B cell (primary cell): ENCODE measurements around the gene ART4. TPM values are rescaled to one million over a fixed set of nuclear protein-coding genes. Genes with fewer than 3 reads are reported as not detected.

Source experiments
- ATAC-seq: fragments of 200-7000 bp; cut with Tn5 transposase; one replicate; pipeline ENCODE4 v1.10.0; 2021; ENCODE audit warnings: low read depth, mild to moderate bottlenecking, moderate number of reproducible peaks, moderate library complexity
- CTCF ChIA-PET: fragments of 350-600 bp; sonication (Branson Sonifier 250); formaldehyde crosslinking; loops from one replicate; lab custom pipeline; 2021; ENCODE audit warnings: antibody characterized with exemption, inconsistent platforms; lab: Charles Lee
- POLR2A ChIA-PET: fragments of 350-600 bp; sonication (Branson Sonifier 250); formaldehyde crosslinking; loops from one replicate; lab custom pipeline; 2021; ENCODE audit warnings: antibody characterized with exemption; lab: Charles Lee
- DNase-seq: peaks from one replicate; pipeline ENCODE4 v3.0.0; 2013
- H2AFZ ChIP-seq: 2 replicates; pipeline ENCODE4 v1.6.1; 2012; ENCODE audit warnings: mild to moderate bottlenecking, low read depth, low read length; ENCODE audit not compliant: insufficient read depth, poor library complexity, severe bottlenecking
- H3K27ac ChIP-seq, 2 donors: 1 replicate in 1 of 2; 2 replicates in 1 of 2; pipeline ENCODE4 v1.5.1; 2012 to 2013; ENCODE audit warnings: low read length in 2 of 2, mild to moderate bottlenecking in 2 of 2, moderate library complexity in 1 of 2
- H3K27me3 ChIP-seq, 4 experiments: fragments of 200-600 bp in 1 of 4; sonication (generic) in 1 of 4; replicated peaks in 1 of 4; 1 replicate in 2 of 4; 2 replicates in 2 of 4; pipeline versions ENCODE4 v1.6.1 to v1.7.0; 2013 to 2016; ENCODE audit warnings: low read length in 3 of 4, mild to moderate bottlenecking in 2 of 4, mixed read lengths in 1 of 4, moderate library complexity in 1 of 4; ENCODE audit not compliant: insufficient read depth in 4 of 4, control insufficient read depth in 3 of 4; ENCODE audit errors: control extremely low read depth in 1 of 4
- H3K36me3 ChIP-seq, 2 experiments: replicated peaks in 1 of 2; 1 replicate in 1 of 2; 2 replicates in 1 of 2; pipeline versions ENCODE4 v1.6.1 to v1.7.1; 2013; ENCODE audit warnings: low read length in 1 of 2; ENCODE audit not compliant: insufficient read depth in 2 of 2, control insufficient read depth in 1 of 2; ENCODE audit errors: control extremely low read depth in 1 of 2, extremely low read depth in 1 of 2
- H3K4me1 ChIP-seq, 2 donors: fragments of 200-600 bp in 1 of 2; sonication (generic) in 1 of 2; 1 replicate in 1 of 2; 2 replicates in 1 of 2; pipeline versions ENCODE4 v1.5.1 to v1.6.1; 2013 to 2017; ENCODE audit warnings: low read length in 2 of 2; ENCODE audit not compliant: control insufficient read depth in 2 of 2, insufficient read depth in 2 of 2
- H3K4me2 ChIP-seq: replicated peaks from 2 replicates; pipeline ENCODE3; 2012; ENCODE audit warnings: mild to moderate bottlenecking, low read depth, low read length; ENCODE audit not compliant: poor library complexity, severe bottlenecking
- H3K4me3 ChIP-seq, 5 experiments: fragments of 200-600 bp in 1 of 5; sonication (generic) in 1 of 5; 1 replicate in 3 of 5; 2 replicates in 2 of 5; pipeline versions ENCODE4 v1.5.1 to v1.7.0; 2011 to 2016; ENCODE audit warnings: low read length in 4 of 5, mild to moderate bottlenecking in 4 of 5, low read depth in 2 of 5, control low read depth in 1 of 5, moderate library complexity in 1 of 5; ENCODE audit not compliant: insufficient read depth in 1 of 5; ENCODE audit errors: control extremely low read depth in 1 of 5, extremely low read depth in 1 of 5
- H3K79me2 ChIP-seq: fragments of 200-600 bp; sonication (generic); one replicate; pipeline ENCODE4 v1.6.0; 2016; ENCODE audit warnings: low read length; ENCODE audit not compliant: control insufficient read depth, insufficient read depth
- H3K9ac ChIP-seq: fragments of 200-600 bp; sonication (generic); 2 replicates; pipeline ENCODE4 v1.6.1; 2017; ENCODE audit warnings: mild to moderate bottlenecking, low read length, moderate library complexity
- H3K9me3 ChIP-seq, 3 donors: one replicate each; pipeline versions ENCODE4 v1.6.1 to v1.7.1; 2013; ENCODE audit warnings: low read length in 2 of 3; ENCODE audit not compliant: control insufficient read depth in 2 of 3, insufficient read depth in 1 of 3; ENCODE audit errors: control extremely low read depth in 1 of 3
- H4K20me1 ChIP-seq: 2 replicates; pipeline ENCODE4 v1.6.0; 2012; ENCODE audit warnings: mild to moderate bottlenecking, low read length; ENCODE audit not compliant: insufficient read depth, control insufficient read depth, poor library complexity, severe bottlenecking
- H3K27ac Mint-ChIP-seq: one replicate; pipeline ENCODE4 v1.8.0; 2021; ENCODE audit warnings: mixed read lengths
- H3K27me3 Mint-ChIP-seq: one replicate; pipeline ENCODE4 v1.8.0; 2021; ENCODE audit warnings: mixed read lengths
- H3K4me1 Mint-ChIP-seq: one replicate; pipeline ENCODE4 v1.8.0; 2021; ENCODE audit warnings: mixed read lengths
- H3K4me3 Mint-ChIP-seq: one replicate; pipeline ENCODE4 v1.8.0; 2021; ENCODE audit warnings: mixed read lengths
- H3K9me3 Mint-ChIP-seq: one replicate; pipeline ENCODE4 v1.8.0; 2022; ENCODE audit warnings: mixed read lengths; ENCODE audit not compliant: insufficient read depth
- EZH2 ChIP-seq: IDR thresholded peaks from 2 replicates; pipeline ENCODE4 v1.6.1; 2012; ENCODE audit warnings: borderline replicate concordance, low read depth, mild to moderate bottlenecking, moderate library complexity, low read length; ENCODE audit not compliant: insufficient read depth, poor library complexity, severe bottlenecking
- WGBS: methylation state at CpG from one replicate; pipeline ENCODE4 v1.1.5; 2013; ENCODE audit warnings: missing lambda C conversion rate; ENCODE audit not compliant: insufficient coverage; 5-methylcytosine and 5-hydroxymethylcytosine counted together
- intact Hi-C: fragments of 100-400 bp; cut with micrococcal nuclease; formaldehyde crosslinking; loops from one replicate; pipeline ENCODE4 v1.10.0; 2022
- polyA plus RNA-seq: library from polyadenylated mRNA; depleted of rRNA; stranded (reverse); fragments of >200 nt; gene quantifications from 2 replicates; pipeline ENCODE4 v1.2.3, GENCODE V29; 2012
- total RNA-seq, 2 donors: library from RNA; stranded (reverse); fragments of 120-200 nt in 1 of 2; gene quantifications; 1 replicate in 1 of 2; 2 replicates in 1 of 2; pipeline versions ENCODE4 v1.2.3 to v1.2.4, GENCODE V29; 2013 to 2022
- TF ChIP-seq, protein P1 (sequence below): fragments of 200-600 bp; IDR thresholded peaks from one replicate; pipeline ENCODE4 v1.8.0; 2022; ENCODE audit warnings: antibody characterized with exemption, mild to moderate bottlenecking

ART4 gene
- total and polyA plus RNA-seq, 2 donors (not counting 1 experiment from before 2014, with no cell fraction given): not detected

- Histone ChIP-seq H3K9me3 (peaks cover 0 to 3% (median 0%) of the 10 kb centered on the region in 3 donors), H3K9ac (no peak overlapping the region), H3K27me3 (no peaks in the 10 kb centered on the region), H4K20me1 (no peaks in the 10 kb centered on the region), H3K79me2 (no peaks in the 10 kb centered on the region), H2AFZ (no peak overlapping the region), H3K4me3 (no peak overlapping the region), H3K36me3 (no peaks in the 10 kb centered on the region), H3K4me2 (no peak overlapping the region), H3K4me1 (peaks cover 7 to 13% of the 10 kb centered on the region in 2 donors), H3K27ac (no peak overlapping the region)
- Mint-ChIP-seq H3K4me1 (peaks cover 13% of the 10 kb centered on the region), H3K9me3 (no peaks in the 10 kb centered on the region), H3K27me3 (no peaks in the 10 kb centered on the region), H3K4me3 (no peak overlapping the region), H3K27ac (no peak overlapping the region)
- ATAC-seq (no peak), DNase-seq (no peak)
- CTCF ChIA-PET: interaction anchor here (0.6 to 4.5 kb wide), 5 partner anchors 13 to 143 kb away, joined by 3 to 28 read pairs (median 3); no protein-coding TSS in a partner anchor
- no peak for TF ChIP-seq EZH2
- TF ChIP-seq, protein P1, sequence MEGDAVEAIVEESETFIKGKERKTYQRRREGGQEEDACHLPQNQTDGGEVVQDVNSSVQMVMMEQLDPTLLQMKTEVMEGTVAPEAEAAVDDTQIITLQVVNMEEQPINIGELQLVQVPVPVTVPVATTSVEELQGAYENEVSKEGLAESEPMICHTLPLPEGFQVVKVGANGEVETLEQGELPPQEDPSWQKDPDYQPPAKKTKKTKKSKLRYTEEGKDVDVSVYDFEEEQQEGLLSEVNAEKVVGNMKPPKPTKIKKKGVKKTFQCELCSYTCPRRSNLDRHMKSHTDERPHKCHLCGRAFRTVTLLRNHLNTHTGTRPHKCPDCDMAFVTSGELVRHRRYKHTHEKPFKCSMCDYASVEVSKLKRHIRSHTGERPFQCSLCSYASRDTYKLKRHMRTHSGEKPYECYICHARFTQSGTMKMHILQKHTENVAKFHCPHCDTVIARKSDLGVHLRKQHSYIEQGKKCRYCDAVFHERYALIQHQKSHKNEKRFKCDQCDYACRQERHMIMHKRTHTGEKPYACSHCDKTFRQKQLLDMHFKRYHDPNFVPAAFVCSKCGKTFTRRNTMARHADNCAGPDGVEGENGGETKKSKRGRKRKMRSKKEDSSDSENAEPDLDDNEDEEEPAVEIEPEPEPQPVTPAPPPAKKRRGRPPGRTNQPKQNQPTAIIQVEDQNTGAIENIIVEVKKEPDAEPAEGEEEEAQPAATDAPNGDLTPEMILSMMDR: no peak
- intact Hi-C loops: no loop called here
- POLR2A ChIA-PET: no interaction called here
These were observed 9.6 kb upstream of the ART4 start for GRCh38 chr12:14852880-14853279.

DNA sequence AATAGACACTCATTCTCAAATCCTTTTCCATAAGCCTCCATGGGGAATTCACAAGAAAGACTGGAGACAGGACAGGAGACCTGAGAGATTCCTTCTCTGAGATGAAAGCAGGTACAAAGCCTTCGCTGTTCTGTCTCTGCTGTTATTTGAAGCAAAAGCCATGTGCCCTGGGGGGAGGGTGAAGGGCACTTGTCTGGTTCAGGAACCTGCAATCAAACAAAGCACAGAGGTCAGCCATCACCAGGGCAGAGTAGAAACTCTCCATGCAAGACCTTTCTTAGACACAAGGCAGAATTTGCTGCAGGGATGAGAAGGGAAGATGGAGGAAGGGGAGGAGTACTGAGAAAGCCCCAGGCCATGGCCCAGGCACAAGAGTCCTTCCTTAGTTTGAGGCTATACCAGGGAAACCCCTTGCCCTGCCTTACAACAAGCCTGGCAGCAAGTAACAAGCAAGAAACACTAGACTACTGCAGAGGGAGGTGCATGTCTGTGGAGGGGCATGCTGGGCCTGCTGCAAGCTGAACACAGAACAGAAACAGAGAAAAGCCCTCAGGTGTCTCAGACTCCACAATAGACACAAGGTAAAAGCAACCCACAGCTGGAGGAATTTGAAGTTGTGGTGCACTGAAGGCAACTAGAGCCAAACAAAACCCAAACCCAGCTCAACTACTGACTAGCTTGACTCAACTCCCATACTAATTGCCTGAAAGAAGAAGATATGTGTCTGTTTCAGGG, 7.8 kb upstream of the ART4 start:
- intact Hi-C loops: no loop called here
- H4K20me1 ChIP-seq: no peaks in the 10 kb centered on the region
- no peaks in the 10 kb centered on the region for H3K79me2 ChIP-seq
- no peaks in the 10 kb centered on the region for H3K9me3 ChIP-seq
- ATAC-seq: no peak
- no peak overlapping the region for H3K4me3 Mint-ChIP-seq
- CTCF ChIA-PET: interaction anchor here (0.6 to 4.5 kb wide), 5 partner anchors 11 to 145 kb away, joined by 3 to 28 read pairs (median 3); no protein-coding TSS in a partner anchor
- DNase-seq: no peak
- peaks cover 4 to 9% of the 10 kb centered on the region in 2 donors for H3K4me1 ChIP-seq
- TF ChIP-seq EZH2: no peak
- TF ChIP-seq, protein P1: no peak
- H3K27me3 Mint-ChIP-seq: no peaks in the 10 kb centered on the region
- H3K27me3 ChIP-seq: no peaks in the 10 kb centered on the region
- H3K9ac ChIP-seq: no peak overlapping the region
- H3K27ac Mint-ChIP-seq: no peak overlapping the region
- POLR2A ChIA-PET: no interaction called here
- H3K27ac ChIP-seq: no peak overlapping the region
- H3K4me1 Mint-ChIP-seq: peaks cover 10% of the 10 kb centered on the region
- H3K4me3 ChIP-seq: no peak overlapping the region
- no peaks in the 10 kb centered on the region for H3K9me3 Mint-ChIP-seq
- no peaks in the 10 kb centered on the region for H3K36me3 ChIP-seq
- no peak overlapping the region for H3K4me2 ChIP-seq
- no peak overlapping the region for H2AFZ ChIP-seq
- 100% methylated on average over 1 of the region's 1 CpG for WGBS
